HG03103 (cell line): ENCODE results near the gene HOXD13.

Source experiments
- ATAC-seq: cut with Tn5 transposase; IDR thresholded peaks from one replicate; pipeline ENCODE4 v1.9.1; 2021; ENCODE audit warnings: low read depth; ENCODE audit not compliant: unreplicated experiment

Gene HOXD13

GRCh38 chr2:176130147-176130956 is 37.8 kb downstream of the HOXD13 start:
- no peak for ATAC-seq

- no peak for ATAC-seq
Measured at GRCh38 chr2:176130957-176131847, 38.7 kb downstream of the HOXD13 start.

- ATAC-seq: no peak
Measured at GRCh38 chr2:176131848-176132158, 39.3 kb downstream of the HOXD13 start.

- ATAC-seq: no peak
Measured at GRCh38 chr2:176132205-176133171, 40.0 kb downstream of the HOXD13 start.

- no peak for ATAC-seq
Measured at GRCh38 chr2:176133389-176133788, 40.9 kb downstream of the HOXD13 start.

GRCh38 chr2:176134035-176134434 is 41.5 kb downstream of the HOXD13 start:
- ATAC-seq: no peak

GRCh38 chr2:176135035-176135440 is 42.5 kb downstream of the HOXD13 start:
- no peak for ATAC-seq

GRCh38 chr2:176136374-176137251 is 44.1 kb downstream of the HOXD13 start:
- ATAC-seq: no peak

- no peak for ATAC-seq
Measured at GRCh38 chr2:176137252-176137580, 44.7 kb downstream of the HOXD13 start.

- ATAC-seq: no peak
Measured at GRCh38 chr2:176137906-176138305, 45.4 kb downstream of the HOXD13 start.

GRCh38 chr2:176138526-176138922 is 46.0 kb downstream of the HOXD13 start:
- no peak for ATAC-seq

- no peak for ATAC-seq
Measured at GRCh38 chr2:176138923-176139660, 46.6 kb downstream of the HOXD13 start.

- no peak for ATAC-seq
Measured at GRCh38 chr2:176139661-176140512, 47.4 kb downstream of the HOXD13 start.

GRCh38 chr2:176140513-176141317 is 48.2 kb downstream of the HOXD13 start:
- peak; percentile 91 for ATAC-seq

- ATAC-seq: no peak
Measured at GRCh38 chr2:176142281-176142680, 49.8 kb downstream of the HOXD13 start.
